OCI-M2 (cell line): ENCODE measurements around the gene LCAT.
"Not testable (repeated sequence)": the region's sequence is repeated elsewhere in the genome, so short reads cannot be mapped to it uniquely, and the experiment has no call there.

Experiments
- DNase-seq: peaks from one replicate; lab custom pipeline; 2025; ENCODE audit not compliant: unreplicated experiment; lab: John Stamatoyannopoulos, UW

LCAT gene

DNA sequence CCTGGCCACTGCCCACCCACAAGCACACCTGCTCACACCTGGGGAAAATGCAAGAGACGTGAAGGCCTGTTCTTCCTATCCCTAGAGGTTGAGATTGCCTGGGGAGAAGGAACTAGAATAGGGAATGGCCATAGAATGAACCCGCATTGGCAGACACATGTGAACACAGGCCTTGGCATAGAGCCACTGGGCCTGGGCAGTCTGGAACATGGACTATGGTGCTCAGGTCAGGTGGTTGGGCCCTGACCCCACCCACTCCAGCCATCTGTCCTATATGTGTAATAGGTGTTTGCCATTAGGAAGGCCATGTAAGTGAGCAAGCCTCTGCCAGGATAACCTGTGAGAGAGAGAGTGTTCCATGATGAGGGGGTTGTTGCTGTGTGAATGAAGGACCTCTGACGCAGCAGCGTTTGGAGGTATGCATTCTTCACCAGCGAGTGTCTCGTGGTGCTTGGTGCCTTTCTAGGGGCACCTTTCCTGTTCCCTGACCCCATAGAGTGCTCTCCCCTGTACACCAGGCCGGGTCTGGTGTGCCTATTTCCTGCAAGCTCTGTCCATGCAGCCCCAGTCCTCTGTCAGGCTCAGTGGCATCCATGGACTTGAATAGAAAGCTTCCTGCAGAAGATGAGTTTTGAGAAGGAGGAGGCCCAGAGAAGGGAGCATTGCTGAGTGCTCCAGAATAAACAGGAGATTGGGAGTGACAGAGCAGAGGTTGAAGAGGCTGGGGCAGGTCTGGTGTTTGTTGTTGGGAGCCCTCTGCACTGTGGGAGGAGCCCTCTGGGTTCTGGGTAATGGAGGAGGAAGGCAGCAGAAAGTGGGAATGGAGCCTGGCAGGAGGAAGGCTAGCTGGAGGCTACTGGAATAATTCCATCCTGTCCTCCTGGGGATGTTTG, 27.8 kb downstream of the LCAT start:
- no peak for DNase-seq

DNA sequence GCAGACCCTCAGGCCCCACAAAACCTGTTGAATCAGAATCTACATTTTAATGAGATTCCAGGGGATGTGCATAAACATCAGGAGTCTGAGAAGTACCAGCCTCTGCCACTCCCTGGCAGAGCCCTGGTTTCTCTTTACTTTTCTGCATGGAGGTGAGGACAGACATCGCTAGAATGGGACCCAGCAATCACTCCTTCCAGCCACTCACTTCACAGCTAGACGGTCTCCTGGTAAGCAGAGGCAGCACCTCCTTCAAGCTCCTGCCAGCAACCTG, 28.5 kb downstream of the LCAT start:
- not testable (repeated sequence) for DNase-seq

GRCh38 chr16:67914758-67915495, 29.0 kb downstream of the LCAT start:
- DNase-seq = no peak

DNA sequence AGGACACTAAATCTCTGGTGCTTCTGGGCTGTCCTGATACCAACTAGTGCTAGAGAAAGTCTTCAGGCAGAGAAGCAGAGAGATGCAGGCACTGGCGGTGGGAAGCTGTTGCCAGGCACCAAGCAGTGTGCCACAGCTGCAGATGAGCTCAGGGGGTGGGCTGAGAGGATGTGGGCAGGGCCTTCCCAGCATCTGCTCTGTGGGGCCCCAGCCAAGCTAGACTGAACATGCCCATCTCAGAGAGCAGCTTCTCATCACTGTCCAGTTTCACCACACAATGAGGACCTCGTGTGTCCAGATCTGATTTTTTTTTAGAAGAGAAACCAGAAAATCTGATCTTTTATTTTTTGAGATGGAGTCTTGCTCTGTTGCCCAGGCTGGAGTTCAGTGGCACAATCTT, 33.8 kb downstream of the LCAT start:
- no peak for DNase-seq

DNA sequence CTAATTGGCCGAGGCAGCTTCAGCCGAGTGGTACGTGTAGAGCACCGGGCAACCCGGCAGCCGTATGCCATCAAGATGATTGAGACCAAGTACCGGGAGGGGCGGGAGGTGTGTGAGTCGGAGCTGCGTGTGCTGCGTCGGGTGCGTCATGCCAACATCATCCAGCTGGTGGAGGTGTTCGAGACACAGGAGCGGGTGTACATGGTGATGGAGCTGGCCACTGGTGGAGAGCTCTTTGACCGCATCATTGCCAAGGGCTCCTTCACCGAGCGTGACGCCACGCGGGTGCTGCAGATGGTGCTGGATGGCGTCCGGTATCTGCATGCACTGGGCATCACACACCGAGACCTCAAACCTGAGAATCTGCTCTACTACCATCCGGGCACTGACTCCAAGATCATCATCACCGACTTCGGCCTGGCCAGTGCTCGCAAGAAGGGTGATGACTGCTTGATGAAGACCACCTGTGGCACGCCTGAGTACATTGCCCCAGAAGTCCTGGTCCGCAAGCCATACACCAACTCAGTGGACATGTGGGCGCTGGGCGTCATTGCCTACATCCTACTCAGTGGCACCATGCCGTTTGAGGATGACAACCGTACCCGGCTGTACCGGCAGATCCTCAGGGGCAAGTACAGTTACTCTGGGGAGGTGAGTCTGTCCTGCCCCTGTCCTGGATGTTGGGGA, 34.7 kb downstream of the LCAT start:
- no peak for DNase-seq

GRCh38 chr16:67907397-67908180, 36.3 kb downstream of the LCAT start:
- no peak for DNase-seq

- no peak for DNase-seq
Observed at GRCh38 chr16:67902831-67903230, 41.1 kb downstream of the LCAT start.

DNA sequence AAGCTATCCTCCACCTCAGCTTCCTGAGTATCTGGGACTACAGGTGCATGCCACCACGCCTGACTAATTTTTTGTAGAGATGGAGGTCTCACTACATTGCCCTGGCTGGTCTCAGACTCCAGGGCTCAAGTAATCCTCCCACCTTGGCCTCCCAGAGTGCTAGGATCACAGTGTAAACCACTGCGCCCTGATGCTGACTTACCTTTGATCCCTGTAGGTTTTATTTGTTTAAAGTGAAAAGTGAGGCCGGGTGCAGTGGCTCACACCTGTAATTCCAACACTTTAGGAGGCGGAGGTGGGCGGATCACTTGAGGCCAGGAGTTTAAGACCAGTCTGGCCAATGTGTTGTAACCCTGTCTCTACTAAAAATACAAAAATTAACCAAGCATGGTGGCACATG, 42.2 kb downstream of the LCAT start:
- DNase-seq = no peak

- no peak for DNase-seq
Observed at GRCh38 chr16:67897231-67897630, 46.7 kb downstream of the LCAT start.

DNA sequence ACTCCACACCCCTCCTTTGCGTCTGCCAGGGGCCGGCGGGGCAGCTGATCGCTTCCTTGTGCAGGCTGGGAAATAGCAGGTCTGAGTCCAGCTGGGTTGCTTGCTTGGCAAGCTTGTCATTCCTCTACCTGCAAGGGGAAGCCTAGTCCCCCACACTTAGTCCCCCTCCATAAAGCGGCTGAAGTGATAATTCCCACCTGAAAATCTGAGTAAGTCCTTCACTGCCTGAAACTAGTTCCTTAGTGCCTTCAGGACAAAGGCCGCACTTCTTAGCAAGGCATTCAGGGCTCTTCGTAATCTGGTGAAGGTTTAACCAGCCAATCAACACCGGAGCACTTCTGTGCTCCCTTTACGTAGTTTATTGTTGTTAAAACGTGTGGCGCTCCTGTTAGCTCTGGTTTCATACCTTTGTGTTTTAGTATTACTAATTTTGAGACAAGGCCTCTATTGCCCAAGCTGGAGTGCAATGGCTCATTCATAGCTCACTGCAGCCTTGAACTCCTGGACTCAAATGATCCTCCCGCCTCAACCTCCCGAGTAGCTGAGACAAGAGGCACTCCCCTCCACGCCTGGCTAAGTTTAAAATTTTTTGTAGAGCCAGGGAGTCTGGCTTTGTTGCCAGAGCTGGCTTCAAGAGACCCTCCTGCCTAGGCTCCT, 50.0 kb downstream of the LCAT start:
- DNase-seq = no peak

DNA sequence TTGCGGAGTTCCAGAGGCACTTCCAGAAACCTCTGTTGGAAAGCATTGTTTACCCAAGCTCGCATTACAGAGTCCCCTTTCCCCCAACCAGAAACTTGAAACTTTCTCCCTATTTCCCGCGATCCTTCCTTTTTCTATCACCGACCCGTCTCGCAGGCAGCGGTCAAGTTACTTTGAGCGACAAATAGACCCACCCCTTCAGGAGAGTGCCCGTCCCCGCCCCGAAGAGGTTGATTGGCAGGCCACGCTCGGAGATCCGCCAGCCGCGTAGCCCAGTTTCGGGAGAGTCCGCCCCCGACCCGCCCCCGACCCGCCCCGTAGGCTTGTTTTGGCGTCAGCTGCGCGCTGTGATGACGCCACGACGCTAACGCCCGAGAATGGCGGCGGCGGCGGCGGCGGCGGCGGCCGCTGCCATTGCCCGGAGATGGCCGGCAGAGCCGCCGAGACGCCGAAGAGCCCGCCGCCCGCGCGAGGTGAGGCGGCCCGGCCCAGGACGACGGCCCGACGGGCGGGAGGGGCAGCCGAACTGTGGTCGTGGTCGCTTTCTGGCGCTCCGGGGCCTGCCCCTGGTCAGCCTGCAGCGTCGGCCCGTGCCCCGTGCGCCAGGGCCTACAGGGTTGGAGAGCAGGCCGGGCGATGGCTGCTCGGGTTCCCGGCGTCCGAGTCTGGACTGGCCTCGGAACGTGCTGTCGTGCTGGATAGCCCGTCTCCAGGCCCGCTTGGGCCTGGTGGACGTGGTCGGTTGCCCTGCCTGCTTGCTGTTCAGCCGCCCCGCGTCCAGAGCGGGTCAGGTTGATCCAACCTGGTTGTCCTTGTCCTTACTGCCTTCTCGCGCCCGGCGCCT, 50.8 kb downstream of the LCAT start, which contains the start of gene PSKH1:
Gene PSKH1 (plus strand): TSS at position 356 of the 844 bp plus-strand sequence. CDS start 15,496 bp downstream, outside the sequence.
- peak; percentile 61 for DNase-seq

DNA sequence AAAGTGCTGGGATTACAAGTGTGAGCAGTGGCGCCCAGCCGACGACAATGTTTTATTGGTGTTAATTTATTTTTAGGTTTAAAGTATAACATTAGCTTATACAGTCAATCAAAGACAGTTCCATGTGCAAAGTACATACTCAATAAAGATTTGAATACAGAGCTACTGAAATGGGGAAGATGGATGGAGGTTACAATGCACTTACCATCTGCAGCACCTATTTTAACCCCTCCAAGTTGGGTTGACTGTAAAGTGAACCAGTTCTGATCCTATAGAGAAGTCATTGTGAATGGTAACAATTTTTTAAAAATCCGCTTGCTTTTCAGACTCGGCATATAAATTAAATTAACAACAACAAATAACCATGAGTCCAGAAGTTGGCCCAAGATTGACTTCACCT, 51.5 kb downstream of the LCAT start:
- DNase-seq = no peak
